NCI-H345 treated with DMSO at 0.1 percent for 48 hours (cell line): ENCODE results near the gene MAX.
"Not testable (repeated sequence)": the region's sequence is repeated elsewhere in the genome, so short reads cannot be mapped to it uniquely, and the experiment has no call there.

Experiments
- DNase-seq: peaks from one replicate; lab custom pipeline; 2025; ENCODE audit not compliant: unreplicated experiment; lab: John Stamatoyannopoulos, UW

MAX gene

DNA sequence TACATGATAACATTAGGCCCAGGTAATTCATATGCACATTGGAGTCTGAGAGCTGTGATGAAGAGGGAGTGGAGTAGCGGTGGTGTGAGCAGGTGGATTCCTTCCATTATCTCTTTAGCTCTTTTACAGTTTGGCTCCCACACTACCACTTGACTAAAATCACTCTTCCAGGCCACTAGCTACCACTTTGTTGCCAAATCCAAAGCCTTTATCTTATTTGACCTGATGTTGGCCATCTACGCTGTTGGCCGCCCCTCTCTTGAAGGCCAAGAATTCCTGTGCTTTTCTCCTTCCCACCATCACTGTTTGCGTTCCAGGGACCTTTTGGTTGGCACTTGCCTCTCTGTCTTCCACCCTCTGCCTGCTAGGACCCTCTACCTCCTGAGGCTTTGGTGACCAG lies 4.0 kb upstream of the MAX start:
- DNase-seq = no peak

DNA sequence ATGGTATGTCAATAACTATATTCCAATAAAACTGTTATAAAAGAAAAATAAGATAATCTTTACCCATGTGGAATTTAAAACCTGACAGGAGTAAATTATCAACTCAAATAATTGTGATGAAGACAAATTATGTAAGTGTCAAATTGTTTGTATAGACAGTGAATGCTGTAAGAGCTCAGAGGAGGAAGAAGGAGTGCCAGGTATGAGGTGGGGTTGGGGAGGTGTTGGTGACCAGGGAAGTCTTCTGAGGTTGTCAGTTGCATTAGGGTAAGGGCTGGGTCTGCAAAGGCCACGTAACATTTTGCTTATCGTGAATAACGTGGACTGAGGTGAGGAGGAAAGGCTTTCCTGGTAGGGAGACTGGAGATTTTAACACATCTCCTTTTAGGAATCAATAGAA lies 2.5 kb upstream of the MAX start:
- DNase-seq = no peak

DNA sequence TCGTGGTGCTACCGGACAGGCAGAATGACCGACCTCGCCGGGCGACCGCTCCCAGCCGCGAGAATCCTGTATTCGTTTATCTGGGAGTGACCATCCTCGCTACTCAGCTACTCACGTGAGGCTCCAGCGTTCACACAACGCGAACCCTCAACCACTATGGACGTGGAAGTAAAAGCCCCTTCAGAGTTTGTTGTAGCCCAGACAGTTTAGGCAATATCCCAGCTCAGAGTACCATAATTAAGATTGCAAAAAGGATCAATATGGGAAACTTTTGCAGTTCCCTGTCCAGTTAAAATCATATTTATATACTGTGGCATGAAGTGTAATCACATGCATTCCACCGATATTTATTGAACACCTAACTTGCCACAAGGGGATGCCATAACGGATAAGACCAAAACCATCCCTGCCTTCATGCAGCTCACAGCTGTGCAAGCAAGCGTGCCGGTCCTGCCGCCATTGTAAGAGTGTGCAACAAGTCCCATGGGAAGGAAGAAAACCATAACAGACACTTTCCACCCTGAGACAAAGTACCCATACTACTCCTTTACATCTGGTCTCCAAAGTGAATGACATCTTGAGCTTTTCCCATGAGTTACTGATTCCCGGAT lies 938 bp upstream of the MAX start:
- peak; percentile 47 for DNase-seq

DNA sequence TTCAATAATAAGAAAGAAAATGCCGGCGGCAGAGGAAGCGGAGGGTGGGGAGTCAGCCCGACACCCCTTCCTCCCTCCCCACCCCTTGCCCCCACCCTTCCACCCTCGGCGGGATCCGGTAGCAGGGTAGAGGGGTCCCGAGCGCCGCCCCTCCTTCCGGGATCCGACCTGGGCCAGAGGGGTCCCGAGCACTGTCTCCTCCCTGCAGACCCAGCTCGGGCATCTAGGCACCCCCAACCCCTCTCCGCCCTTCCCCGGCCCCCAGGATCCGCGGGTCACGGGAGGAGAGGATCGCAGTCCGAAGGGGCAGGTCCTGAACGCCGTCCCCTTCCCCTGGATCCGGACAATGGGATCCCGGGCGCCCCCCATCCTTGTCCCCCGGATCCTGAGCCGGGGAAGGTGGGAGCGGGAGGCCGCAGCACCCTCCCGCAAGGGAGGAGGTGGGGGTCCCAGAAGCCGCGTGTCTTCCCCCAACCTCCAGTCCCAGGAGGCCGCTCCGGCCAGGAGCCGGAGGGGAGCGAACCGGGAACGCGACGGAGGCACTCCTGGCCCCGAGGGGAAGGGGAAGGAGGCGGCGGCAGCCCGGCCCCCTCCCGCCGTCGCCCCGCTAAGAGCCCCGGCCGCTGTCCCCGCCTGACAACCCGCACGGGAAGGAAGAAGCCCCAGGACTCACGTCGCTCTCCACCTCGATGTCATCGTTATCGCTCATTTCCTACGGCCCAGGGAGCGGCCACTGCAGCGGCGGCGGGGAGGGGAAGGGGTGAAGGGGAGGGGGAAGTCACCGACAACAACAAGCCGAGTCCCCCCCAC lies 481 bp downstream of the MAX start:
- DNase-seq = no peak

DNA sequence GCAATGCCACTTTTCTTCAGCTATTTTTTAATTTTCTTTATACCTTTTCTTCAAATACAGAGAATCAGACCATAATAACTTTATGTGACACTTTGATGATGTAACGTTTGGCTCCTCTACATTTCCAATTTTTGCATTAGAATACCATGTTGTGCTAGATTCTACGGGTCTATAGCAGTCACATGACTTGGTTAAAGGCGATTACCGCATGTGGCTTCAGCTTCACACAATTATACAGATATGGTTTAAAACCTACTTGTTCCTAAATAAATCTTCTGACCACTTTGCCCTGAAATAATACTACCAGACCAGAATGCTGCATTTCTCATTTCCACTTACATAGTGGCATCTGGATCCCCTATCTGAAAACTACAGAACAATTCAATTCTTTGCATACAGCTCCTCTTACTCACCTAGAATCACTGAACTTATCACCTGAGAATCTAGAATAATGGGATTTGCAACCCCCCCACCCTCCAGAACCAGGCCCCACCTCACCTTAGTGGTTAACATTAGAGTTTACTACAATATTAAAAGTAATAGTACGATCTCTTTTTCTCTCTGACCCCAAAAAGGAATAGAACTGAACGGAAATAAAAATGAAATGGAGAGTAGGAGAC lies 1.3 kb downstream of the MAX start:
- DNase-seq = no peak

DNA sequence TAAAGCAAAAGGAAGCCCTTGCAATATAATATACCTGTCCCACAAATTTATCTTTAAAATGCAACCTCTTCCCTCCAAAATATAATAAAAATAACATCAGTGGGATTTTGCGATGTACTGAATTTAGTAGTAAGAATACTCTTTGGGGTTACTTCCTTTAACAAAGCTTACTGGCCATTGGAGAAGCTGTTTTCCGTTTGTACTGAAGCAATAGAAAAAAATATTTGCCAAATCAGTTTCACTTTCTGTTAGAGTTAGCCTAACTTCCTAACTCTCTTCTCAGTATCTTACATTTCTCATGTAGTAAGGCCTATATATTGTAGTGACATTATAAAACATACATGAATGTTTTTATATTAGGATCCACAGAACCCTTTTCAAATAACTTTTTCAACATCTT lies 3.7 kb downstream of the MAX start:
- DNase-seq = no peak

DNA sequence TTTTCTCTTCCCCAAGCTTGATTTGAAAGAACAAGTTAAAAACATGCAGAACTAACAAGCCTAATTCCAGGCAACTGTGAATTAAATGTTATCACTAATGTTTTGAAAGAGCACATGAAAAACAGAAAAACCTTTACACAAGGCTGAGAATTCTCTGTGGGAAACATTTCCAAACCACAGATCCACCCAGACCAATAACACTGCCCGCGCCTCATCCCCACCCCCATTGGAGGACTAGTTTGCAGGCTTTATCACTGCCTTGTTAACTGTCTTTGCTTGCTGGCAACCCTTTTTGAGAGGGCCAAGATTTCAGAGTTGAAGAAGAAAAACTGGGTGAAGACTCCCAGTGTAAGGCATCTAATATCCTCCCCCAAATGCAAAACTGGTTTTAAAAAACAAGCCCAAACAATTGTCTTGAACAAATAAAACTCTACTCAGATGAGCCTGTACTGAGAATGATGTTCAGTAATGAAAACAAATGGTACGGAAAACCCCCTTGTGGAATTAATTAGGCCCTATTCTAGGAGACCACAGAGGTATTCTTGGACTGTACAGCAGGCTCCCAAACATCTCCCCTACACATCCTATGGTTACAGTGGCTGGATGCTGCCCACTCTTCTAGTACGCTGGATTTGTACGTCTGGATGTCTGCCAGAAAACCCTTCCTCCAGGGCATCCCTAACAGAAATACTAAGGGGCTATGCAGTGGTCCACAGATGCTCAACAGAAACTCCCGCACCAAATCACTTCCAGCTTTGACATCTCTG lies 5.8 kb downstream of the MAX start:
- DNase-seq = no peak

DNA sequence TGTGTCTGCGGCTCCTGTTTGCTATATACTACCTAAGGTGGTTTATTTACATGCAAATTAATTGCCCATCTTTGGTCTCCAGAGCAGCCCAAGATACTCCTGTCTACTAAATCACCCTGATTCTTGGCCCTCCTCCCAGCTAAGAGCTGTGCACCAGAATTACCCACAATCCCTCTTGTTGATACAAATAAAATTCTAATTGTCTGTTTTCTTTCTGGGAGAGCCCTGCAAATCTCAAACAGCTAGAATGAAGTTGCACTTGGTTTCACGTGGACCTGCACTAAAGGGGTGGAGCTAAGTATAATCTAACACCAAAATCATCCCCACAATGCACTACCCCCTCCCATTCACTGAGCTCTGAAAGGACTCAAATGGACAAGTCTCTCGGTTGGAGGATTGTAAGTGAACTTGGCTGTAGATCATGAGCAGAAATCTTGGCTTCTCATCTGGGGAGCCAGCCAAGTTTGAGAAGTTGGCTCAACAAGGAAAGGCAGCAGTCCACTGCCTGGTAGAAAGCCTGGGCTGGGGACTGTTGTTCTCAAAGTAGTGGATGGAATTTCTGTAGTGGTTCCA lies 6.6 kb downstream of the MAX start:
- DNase-seq = no peak

DNA sequence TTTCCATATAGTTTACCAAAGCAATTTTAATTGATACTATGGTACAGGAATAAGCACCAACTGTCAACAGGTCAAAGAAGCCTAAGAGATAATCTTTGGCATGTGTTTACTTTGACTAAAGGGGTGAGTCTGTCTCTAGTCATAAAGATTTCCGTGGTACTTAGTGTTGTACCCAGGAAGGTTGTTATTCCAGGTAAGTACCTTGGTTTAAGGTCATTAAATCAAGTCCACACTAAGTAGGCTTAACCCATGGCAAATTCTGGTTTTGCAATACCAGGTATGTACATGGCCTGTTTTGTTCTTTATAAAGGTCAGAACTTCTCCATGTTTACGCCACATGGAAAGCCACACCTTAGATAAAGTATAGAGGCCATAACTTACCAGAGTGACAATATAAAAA lies 10.0 kb downstream of the MAX start:
- no peak for DNase-seq

DNA sequence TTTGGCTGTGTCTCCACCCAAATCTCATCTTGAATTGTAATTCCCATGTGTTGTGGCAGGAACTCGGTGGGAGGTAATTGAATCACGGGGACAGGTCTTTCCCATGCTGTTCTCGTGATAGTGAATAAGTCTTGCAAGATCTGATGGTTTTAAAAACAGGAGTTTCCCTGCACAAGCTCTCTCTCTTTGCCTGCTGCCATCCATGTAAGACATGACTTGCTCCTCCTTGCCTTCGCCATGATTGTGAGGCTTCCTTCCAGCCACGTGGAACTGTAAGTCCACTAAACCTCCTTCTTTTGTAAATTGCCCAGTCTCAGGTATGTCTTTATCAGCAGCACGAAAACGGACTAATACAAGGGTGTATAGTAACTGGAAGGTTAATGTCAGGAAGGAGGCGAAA lies 14.5 kb downstream of the MAX start:
- DNase-seq = not testable (repeated sequence)

DNA sequence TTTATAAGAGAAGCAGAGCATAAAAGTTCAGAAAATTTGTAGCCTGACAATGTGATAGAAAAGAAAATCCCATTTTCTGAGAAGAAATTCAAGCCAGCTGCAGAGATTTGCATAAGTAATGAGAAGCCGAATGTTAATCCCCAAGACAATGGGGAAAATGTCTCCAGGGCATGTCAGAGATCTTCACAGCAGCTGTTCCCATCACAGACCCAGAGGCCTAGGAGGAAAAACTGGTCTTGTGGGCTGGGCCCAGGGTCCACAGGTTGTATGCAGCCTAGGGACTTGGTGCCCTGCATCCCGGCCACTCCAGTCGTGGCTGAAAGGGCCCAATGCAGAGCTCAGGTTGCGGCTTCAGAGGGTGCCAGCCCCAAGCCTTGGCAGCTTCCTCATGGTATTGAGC lies 15.6 kb downstream of the MAX start:
- DNase-seq = not testable (repeated sequence)

DNA sequence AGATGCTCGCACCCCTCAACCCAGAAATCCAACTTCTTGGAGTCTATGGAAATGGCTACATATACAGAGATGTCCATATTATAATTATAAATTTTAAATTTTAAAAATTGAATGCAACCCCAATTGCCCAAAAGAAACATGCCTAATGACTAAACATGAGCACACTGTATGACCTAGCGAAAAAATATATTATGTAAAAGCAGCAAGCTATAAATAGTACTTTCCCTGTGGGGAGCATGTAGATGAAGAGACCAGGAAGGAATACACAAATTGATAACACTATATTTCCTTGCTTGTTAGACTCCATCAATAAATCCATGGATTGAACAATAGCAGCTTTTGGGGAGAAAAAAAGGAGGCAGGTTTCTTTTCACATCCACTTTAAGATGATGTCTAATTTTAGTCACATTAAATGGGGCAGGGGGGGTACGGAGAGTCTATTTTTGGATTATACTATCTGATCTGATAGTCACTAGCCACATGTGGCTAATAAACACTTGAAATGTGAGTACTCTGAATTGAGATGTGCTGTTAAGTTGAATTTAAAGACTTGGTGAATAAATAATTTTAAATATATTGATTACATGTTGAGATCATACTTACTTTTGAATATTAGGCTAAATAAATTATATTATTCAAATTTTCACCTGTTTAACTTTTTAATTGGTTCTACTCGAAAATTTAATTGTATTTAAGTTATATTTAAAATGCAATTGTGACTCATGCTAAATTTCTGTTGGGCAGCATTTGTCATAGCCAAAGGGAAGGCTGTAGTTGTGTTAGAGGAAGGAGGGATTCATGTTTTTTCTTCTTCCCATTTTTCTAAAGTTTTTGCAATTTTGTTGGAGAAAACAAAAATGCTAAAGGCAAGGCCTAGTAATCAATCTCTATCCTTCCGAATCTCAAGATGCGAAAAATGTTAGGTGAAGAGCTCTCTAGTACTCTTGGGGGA lies 17.5 kb downstream of the MAX start:
- DNase-seq = no peak

DNA sequence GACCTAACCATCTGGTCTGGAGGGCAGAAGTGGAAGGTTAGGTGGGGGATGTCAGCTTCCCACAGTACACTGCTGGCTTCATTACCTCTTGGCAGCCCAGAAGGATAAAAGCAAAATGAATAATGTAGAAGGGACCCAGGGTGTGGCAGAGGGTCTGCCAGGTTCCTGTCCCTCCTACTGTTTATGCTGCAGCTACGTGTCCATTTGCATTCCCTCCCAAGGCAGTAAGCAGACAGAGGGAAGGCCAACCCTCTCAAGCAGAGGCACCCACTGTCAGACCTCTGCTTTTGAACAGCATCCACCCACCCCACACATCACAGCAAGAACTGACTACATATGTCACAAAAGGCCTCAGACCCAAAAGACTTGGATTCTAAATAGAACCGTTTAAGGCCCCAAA lies 19.4 kb downstream of the MAX start:
- DNase-seq = no peak

DNA sequence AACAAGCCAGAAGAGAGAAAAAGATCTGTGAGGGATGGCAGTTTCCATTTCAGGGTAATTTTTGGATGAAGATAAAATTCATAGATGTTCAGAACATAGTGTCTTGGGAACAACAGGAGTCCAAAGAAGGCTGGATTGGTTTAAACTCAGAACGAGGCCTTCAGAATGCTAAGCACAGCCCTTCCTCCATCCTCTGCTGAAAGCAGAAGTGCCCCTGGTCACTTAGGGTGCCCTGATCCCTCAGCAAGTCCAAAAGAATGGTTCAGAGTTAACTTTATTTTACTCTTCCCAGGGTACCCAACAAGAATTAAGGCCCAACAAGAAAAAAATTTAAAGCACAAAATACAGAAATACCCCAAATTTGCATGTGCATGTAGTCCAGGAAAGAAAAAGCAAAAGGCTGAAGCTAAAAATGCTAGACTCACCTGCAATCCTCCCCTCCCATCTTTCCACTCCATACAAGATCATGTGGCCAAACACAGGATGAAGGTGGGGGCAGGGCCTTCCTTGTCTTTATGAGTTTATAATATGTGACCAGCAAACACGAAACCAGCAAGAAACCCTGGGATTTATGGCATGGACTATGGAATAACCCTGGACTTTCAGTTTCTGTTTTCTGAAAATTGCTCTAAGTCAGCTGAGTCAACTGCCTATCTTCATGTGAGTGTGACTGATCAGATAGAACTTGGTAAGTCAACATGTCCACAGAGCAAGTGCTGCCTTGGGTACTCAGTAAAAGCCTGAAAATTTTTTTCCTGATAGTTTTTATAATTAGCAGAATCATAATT lies 21.2 kb downstream of the MAX start:
- no peak for DNase-seq

DNA sequence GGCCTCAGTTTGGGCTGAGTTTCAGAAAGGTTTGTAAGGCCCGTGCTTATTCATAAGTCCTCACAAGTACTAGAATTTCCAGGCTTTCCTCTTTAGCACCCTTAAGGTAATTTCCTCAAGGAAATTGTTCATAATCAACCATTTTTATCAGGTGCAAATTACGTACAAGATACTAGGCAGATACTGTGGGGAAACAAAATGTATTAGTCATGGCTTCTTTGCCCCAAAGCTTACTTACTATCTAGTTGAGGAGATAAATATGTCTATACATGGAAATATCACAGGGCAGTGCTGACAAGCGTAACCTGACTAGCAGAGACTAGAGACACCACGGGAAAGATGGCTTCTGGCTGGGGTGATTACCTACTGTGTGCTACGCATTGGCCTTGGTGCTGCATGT lies 22.5 kb downstream of the MAX start:
- DNase-seq = no peak

DNA sequence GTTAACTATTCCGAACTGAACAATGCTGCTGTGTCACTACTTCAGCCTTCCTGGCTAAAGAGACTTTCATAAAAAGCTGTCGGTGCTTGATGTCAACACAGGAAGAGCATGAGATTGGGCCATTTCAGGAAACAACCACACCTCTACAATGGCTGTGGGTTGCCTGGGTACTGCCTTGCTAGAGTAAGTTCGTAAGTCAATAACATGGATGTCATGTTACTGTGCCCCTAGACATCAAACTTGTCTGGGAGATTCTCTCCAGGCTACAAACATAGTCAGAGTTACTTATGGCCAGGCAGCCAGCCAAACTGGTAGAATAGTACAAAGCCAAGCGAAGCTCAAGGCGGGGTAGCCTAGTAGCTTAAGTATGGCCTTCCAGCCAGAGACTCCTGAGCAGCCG lies 23.1 kb downstream of the MAX start:
- DNase-seq = no peak

DNA sequence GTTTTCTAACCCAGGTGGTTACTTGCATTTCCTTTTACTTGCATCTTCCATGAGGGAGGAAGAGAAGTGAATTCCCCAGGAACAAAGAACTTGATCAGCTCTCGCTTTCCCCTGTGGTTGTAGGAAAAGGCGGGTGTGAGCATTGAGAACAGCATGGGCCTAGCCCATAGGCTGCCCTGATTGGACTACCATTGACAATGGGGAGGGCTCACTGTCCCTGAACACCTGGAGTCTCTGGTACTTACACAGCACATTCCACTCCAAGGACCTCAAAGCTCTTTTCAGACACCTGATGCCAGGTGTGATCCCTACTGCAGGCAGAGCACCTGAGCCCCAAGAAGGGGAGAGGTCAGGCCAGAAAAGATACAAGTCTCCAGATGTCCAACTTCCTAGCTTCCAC lies 25.0 kb downstream of the MAX start:
- no peak for DNase-seq

DNA sequence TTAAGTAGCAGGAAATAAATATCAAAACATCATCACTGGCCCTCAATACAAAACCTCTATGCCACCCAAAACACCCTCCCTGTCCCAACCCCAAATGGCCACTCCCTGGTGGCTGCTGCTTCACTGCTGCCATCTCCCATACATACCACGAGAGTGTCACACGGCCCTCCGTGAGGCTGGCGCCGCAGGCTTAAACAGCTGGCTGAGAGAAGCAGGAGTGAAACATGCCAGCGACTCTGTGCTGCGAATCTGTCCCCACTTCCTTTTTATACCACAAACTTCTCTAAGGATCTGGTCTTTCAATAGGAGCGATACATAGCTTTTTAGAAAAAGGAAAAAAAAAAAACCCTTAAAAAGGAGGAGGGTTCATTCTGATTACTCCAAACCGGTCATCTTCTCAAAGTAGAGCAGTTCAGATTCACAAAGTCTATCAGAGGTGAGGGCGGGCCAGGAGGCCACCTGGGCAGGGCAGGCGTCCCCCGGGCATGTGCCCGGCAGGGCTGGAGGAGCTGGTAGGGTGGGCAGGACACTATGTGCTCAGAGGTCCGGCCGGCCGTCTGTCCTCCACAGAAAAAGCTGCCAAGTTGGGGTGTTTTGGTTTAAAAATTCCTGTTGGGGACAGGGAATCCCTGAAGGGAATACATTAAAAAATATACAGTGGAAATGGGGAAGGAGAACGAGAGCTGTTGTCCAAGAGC lies 26.5 kb downstream of the MAX start:
- DNase-seq = no peak
